HS-27A (cell line): ENCODE results near the gene PTDSS2.
"Not testable (repeated sequence)": the region's sequence is repeated elsewhere in the genome, so short reads cannot be mapped to it uniquely, and the experiment has no call there.

Experiments
- DNase-seq: peaks from one replicate; pipeline ENCODE4 v3.0.0-alpha.2; 2012; ENCODE audit warnings: low read depth, missing footprints

PTDSS2 gene

DNA sequence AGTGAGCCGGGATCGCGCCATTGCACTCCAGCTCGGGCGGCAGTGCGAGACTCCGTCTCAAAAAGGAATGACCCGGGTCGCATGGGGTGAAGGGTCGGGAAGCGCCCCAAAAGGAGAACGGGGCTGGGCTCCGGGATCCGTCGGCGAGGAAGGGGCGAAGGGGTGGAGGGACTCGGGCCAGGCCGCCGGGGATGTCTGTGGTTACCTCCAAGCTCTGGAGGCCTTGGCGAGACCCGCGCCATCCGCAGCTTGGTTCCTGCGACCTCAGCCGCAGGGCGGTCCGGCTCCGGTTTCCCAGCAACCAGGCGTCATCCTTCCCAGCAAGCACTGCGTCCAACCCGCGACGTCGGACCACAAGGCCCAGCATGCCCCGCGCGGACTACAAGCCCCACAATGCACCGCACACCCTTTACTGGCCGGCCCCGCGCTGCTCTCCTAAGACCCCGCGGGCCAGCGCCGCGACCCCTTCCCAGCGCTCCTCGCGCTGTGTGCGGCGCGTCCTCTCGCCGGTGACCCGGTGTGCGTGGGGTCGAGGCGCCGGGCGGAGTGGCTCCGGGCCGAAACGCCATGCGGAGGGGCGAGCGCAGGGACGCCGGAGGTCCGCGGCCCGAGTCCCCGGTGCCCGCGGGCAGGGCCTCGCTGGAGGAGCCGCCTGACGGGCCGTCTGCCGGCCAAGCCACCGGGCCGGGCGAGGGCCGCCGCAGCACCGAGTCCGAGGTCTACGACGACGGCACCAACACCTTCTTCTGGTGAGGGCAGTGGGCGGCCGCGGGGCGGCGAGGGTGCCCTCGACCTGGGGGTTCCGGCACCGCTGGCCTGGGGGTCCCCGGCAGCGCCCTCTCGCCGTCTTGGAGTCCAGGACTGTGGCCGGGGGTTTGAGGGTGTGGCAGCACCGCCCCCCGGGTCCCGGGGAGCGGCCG lies at the start of gene PTDSS2:
Gene PTDSS2 (plus strand): TSS at position 391 of the 920 bp plus-strand sequence. CDS start 177 bp downstream, at position 568.
- peak; percentile 77 for DNase-seq

DNA sequence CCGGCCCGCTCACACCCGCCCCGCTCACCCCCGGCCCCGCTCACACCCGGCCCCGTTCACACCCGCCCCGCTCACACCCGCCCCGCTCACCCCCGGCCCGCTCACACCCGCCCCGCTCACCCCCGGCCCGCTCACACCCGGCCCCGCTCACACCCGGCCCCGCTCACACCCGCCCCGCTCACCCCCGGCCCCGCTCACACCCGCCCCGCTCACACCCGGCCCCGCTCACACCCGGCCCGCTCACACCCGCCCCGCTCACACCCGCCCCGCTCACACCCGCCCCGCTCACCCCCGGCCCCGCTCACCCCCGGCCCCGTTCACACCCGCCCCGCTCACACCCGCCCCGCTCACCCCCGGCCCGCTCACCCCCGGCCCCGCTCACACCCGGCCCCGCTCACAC lies 48.9 kb upstream of the PTDSS2 start:
- DNase-seq, result not testable (repeated sequence)

DNA sequence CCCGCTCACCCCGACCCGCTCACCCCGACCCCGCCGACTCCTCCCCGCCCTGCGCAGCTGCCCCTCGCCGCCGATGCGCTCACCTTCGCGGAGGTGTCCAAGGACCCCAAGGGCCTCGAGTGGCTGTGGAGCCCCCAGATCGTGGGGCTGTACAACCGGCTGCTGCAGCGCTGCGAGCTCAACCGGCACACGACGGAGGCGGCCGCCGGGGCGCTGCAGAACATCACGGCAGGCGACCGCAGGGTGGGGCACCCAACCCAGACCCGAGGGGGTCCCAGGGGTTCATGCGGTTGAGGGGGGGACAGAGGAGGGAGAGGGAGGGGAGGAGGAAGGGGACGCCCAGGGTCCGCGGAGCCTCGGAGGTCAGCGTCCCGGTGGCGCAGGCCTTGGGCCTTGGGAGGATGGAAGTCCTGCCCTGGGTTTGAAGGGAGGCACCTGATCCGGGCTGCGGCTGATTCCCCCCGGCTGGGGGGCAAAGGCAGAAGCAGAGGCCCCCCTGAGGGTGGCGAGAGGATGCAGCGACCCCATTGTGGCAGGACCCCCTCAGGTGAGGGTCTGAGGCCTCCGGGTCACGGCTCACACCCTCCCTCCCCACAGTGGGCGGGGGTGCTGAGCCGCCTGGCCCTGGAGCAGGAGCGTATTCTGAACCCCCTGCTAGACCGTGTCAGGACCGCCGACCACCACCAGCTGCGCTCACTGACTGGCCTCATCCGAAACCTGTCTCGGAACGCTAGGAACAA lies 46.9 kb upstream of the PTDSS2 start:
- DNase-seq, result no peak

DNA sequence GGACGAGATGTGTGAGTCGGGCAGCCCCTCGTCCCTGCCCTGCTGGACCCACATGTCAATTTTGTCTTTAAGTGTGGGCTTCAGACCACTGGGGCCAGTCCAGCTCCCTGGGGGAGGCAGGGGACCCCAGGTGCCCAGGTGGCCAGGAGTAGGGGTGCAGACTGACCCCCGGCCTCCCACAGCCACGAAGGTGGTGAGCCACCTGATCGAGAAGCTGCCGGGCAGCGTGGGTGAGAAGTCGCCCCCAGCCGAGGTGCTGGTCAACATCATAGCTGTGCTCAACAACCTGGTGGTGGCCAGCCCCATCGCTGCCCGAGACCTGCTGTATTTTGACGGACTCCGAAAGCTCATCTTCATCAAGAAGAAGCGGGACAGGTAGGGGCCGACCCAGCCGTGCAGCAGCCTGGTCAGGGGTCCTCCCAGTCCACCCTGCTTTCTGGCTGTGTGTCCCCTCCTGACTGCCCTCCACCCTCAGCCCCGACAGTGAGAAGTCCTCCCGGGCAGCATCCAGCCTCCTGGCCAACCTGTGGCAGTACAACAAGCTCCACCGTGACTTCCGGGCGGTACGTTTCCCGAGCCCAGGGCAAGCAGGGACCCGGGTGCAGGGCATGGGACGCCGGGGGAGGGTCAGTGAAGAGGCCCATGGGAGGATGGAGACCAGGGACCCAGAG lies 46.2 kb upstream of the PTDSS2 start:
- no peak for DNase-seq

DNA sequence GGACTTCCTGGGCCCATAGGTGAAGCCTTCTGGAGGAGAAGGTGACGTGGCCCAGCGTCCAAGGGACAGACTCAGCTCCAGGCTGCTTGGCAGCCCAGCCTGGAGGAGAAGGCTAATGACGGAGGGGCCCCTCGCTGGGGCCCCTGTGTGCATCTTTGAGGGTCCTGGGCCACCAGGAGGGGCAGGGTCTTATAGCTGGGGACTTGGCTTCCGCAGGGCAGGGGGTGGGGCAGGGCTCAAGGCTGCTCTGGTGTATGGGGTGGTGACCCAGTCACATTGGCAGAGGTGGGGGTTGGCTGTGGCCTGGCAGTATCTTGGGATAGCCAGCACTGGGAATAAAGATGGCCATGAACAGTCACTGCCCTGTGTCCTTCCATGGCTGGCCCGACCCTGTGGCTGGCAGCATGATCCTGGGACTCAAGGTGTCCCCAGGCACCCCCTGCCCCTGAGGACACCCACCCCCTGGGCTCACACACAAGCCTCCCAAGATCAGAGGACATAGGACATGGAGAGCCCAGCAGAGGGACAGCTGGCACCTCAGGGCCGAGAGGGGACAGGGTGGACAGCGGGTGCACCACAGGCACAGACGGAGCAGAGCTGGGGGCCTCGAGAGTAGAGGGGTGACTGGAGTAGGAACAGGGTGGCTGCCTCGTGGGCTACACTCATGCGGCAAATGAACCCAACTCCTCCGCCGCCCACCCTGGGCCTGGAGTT lies 45.4 kb upstream of the PTDSS2 start:
- DNase-seq, result no peak

DNA sequence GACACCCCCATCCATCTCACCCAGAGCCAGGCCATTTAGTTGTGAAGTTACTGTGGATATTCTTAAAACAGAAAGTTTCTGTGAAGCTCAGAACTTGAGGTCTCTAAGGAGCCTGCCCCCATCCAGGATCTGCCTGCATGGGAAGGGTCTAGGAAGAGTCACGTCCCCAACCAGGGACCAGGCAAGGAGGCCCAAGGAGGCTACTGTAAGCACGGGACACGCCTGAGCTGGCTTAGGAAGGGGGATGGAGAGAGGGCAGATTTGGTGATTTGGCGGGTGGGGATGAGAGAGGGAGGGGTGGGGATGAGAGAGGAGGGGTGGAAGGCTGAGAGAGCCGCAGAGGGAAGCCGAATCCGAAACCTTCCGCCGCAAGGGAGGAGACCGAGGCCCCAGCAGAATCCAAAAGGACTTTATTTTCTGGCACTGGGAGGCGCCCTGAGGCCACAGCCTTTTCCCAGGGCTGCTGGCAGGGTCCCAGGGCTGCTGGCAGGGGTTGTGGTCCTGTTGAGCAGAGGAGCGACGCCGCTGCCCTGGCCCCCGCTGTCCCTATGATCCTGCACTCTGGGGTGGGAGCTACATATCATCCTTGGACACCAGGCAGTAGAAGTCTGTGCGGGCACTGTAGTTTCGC lies 44.6 kb upstream of the PTDSS2 start:
- no peak for DNase-seq

DNA sequence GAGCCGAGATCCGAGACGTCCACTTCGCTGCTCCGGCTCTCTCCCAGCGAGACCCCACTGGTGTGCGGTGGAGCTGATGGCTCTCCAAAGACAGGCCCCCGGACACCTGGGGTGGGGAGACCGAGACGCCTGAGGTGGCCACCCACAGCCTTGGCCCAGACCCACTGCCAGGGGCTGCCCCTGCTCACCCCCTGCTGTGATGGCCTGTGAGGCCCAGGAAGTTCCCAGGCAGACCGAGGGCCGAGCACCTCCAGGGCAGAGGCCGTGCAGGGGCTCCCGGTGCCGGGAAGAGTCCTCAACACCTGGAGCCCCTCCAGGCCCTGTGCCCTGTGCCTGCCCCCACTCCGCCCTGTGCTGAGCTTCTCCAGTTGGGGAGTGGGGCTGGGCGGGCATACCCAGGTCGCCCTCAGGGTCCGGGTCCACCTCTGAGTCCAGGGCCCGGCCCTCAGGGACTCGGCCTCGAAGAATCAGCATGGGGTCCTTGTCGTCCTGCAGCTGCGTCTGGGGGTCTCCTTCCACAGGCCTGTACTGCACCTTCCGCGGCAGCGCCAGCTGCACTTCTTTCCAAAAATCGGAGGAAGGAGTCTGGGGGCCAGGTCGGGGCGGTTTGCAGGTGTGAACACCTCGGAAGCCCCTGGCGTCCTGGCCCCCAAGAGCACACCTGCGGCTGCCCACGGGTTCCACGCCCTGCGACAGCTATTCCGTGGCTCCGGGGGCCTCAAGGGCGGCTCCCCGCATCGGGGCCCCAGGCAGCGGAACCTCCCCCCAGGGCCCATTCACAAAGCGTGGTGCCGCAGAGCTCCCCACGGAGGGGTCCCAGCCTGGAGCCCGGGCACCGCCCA lies 43.9 kb upstream of the PTDSS2 start:
- no peak for DNase-seq

DNA sequence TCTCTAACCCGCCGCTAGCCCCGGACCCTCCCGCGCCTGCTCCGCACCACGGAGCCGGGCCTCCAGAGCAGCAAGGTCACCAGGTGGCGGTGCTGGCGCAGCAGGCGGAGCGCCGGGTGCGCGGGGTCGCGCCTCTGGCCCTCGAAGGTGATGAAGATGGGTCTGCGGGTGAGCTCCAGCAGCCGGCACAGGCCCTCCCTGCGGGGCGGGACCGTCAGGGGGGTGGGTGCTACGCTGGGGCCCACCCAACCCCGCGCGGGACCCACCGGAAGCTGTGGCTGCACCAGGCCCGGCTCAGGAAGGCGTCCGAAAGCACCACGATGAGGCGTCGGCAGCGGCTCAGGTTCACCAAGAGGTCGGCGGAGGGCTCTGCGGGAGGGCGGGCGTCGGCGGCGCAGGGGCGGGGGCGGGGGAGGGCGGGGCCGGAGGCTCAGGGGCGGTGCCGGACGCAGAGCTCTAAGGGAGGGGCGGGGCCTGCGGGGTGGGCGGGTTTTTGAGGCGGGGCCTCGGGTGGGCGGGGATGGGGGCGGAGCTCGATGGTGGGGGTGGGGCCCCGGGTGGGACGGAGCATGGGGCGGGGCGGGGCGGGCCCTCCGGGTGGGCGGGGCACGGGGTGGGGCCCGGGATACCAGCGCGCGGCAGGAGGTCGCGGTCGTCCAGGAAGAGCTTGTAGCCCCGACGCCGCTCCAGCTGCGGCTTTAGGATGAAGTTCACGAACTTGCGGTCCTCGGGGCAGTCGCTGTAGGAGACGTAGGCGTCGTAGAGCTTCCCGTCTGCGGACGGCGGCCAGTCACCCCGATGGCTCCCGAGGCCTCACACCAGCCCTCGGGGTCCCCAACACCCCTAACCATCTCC lies 43.1 kb upstream of the PTDSS2 start:
- no peak for DNase-seq

DNA sequence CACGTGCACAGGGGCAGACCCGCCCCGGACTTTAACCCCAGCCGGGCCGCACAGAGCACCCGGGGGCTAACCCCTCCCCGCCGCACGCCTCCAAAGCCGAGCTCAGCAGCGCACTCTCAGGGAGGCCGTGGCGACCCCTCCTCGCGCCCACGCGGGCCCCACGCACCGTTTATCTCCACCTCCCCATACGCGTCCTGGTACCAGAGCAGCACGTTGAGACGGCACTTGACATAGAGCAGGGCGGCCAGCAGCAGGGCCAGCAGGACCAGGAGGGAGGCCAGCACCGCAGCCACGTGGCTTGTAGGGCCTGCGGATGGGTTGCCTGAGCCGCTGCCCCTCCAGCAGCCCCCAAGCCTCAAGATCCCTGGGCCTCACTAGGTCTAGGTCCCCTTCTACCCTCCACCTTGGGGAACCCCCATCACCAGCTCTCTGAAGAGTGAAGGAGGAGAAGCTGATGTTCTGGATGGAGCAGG lies 42.4 kb upstream of the PTDSS2 start:
- DNase-seq, result no peak

DNA sequence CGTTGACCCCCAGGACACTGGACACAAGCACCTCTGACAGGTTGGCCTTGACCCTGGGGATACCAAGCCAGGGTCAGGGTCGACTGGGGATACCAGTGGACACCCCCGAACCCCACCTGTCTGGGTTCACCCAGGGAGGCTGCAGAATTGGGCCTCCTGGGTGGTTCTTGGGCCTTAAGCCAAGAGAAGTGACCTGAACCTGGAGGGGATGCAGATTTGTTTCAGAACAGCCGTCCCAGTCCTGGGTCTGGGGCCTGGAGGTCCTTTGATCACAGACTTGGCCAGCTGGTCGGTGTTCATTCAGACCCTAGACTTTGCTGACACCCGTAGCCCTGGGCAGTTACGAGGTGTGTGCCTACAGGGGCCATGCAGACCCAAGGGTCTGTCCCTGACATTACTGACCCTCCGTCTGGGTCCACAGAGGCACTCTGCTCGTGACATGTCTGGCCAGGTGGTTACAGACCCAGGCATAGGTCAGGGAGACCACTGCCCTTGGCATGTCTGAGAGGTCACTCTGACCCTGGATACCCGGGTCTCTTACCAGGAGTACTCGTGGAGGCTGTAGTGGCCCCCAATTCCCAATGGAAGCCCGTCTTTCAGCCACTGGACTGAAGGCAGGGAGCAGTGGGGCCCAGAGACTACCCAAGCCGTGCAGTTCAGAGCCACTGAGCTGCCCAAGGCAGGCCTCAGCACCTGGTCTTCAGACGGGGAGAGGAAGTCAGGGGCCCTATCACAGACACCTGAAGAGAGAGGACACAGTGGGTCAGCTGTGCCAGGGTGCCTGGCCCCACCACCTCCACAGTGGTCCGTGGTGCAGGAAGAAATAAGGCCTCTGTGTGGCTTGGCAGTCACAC lies 41.7 kb upstream of the PTDSS2 start:
- DNase-seq, result no peak

DNA sequence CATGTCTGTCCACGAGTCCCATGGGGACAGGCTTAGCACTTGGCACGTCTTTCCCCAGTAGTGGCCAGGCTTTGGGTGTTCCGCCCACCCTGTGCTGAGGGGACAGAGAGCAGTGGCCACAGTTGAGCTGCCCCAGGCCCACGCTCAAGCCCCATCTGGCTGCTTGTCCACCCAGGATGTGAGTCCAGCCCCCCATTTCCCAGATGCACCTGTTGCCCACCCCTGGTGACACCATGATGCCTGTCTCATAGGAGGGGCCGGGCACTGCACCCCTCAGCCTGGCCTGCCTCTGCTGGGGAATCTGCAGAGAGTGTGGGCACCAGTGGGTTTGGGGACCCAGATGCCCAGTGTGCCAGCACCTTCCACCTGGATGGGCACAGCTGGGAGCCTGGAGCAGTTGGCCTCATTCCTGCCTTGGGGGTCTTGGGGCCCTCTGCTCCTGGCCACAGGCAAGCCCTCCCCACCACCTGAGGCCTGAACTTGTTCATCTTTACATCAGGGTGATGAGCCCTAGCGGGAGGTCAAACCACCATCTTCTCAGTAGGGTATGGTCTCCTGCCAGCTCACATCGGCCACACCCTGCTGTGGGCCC lies 41.0 kb upstream of the PTDSS2 start:
- DNase-seq, result no peak

DNA sequence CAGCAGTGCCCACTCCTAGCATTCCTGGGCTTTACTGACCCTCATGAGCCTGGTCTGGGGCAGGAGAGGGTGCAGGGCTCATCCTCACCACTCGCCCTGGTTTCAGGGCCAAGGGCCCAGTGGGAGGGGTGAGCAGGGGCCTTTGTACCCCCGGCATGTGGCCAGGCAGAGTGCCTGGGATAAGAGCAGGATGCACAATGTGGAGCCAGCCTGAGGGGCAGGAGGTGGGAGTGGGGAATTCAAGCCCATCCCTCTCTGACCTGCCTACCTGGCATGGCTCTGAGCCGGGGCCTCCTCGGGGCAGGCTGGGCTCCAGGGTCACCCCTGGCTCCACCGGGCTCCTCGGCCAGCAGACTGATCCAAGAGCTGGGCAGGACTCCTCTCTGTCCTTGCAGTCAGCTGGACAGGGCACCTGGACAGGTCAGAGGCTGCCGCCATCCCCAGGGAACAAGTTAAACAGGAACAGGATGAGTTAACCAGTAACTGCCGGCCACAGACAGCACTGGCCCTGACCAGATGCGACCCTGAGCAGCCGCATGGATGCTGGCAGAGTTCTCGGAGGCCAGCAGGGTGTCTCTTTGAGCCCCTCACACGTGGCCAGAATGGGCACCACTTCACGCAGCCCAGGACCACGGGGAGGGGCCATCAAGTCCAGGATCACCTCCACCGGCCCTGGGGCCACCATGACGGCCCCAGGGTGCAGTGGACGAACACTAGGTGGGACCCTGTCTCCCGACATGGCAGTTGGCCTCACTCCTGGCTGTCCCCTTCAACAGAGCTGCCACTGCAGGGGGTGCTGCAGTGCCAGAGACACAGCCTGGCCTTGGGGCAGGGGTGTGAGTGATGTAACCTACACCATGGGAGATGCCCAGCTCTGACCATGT lies 40.2 kb upstream of the PTDSS2 start:
- DNase-seq, result no peak

DNA sequence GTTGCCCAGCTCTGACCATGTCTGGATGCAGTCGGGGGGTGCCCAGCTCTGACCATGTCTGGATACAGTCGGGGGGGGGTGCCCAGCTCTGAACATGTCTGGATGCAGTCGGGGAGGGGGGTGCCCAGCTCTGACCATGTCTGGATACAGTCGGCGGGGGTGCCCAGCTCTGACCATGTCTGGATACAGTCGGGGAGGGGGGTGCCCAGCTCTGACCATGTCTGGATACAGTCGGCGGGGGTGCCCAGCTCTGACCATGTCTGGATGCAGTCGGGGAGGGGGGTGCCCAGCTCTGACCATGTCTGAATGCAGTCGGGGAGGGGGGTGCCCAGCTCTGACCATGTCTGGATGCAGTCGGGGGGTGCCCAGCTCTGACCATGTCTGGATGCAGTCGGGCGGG lies 39.4 kb upstream of the PTDSS2 start:
- not testable (repeated sequence) for DNase-seq

DNA sequence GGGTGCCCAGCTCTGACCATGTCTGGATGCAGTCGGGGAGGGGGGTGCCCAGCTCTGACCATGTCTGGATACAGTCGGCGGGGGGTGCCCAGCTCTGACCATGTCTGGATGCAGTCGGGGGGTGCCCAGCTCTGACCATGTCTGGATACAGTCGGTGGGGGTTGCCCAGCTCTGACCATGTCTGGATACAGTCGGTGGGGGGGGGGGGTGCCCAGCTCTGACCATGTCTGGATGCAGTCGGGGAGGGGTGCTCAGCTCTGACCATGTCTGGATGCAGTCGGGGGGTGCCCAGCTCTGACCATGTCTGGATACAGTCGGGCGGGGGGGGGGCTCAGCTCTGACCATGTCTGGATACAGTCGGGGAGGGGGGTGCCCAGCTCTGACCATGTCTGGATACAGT lies 38.6 kb upstream of the PTDSS2 start:
- not testable (repeated sequence) for DNase-seq

DNA sequence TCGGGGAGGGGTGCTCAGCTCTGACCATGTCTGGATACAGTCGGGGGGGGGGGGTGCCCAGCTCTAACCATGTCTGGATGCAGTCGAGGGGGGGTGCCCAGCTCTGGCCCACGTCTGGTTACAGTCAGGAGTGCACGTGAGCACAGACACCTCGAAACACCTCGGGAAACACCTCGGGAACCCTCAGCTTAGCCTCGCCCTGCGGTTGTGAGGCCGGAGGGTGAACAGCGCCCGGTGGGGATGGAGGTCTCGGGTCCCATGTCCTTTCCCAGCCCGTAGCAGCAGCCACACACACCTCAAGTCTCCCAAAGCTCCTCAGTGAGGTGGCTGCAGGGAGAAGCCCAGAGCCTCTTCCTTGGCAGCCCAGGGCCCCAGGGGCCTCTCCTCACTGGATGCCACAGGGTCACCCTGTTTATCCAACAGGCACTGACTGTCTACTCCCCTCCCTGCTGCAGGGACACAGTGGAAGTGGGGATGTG lies 37.4 kb upstream of the PTDSS2 start:
- DNase-seq, result no peak

DNA sequence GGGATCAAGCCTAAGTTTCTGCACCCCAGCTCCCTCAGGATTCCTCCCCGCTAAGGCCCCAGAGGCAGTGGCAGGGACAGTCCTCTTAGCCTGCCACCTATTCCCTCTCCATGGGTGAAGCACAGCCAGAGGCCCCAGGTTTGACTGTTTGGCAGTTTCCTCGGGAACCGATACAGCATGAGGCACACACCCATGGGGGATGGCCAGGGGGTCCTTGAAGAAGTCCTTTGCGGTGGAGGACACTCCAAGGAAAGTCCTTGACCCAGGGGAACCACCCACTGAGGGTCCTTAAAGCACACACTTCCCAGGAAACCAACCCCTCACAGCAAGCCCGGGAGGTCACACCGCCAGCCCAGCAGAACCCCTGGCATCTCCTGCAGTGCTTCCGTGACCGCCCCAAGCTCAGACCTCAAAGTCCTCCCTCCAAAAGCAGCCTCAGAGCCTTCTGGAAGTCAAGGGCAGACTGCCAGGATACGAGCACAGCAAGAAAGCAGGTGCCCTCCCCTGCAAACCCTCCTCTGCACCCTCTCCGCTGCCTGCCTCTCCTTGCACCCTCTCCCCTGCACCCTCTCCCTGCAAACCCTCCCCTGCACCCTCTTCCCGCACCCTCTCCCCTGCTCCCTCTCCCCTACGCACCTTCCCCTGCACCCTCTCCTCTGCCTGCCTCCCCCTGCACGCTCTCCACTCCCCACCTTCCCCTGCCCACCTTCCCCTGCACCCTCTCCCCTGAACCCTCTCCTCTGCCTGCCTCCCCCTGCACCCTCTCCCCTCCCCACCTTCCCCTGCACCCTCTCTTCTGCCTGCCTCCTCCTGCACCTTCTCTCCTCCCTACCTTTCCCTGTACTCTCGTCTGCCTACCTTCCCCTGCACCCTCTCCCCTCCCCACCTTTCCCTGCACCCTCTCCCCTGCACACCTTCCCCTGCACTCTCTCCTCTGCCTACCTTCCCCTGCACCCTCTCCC lies 36.7 kb upstream of the PTDSS2 start:
- DNase-seq, result no peak
